ENCODE results near the gene JPH2. TPM values are rescaled to one million over a fixed set of nuclear protein-coding genes. Genes with fewer than 3 reads are reported as not detected.

JPH2 gene
- total and polyA plus RNA-seq, 9 donors, result 0.48 to 27.4 (median 3.0) TPM

- no peak for DNase-seq
- Histone ChIP-seq H3K4me1 (ENCODE audit: insufficient read depth) (no peaks in the 10 kb centered on the region), H3K9me3 (no peaks in the 10 kb centered on the region), H3K36me3 (no peaks in the 10 kb centered on the region), H3K4me3 (no peak overlapping the region), H3K27ac (no peak overlapping the region), H3K27me3 (no peaks in the 10 kb centered on the region)
- TF ChIP-seq EP300 (IDR thresholded peaks at IDR 0.05) (no peak), CTCF (IDR thresholded peaks at IDR 0.05) (no peak), POLR2A (IDR thresholded peaks at IDR 0.05) (no peak)
- 88 to 92% (median 90%) methylated on average over 3 of the region's 3 CpGs for WGBS, 3 donors
- intact Hi-C loops (cut with DNase I), result no loop called here
Measured at GRCh38 chr20:44126445-44126844, 60.5 kb downstream of the JPH2 start.

DNA sequence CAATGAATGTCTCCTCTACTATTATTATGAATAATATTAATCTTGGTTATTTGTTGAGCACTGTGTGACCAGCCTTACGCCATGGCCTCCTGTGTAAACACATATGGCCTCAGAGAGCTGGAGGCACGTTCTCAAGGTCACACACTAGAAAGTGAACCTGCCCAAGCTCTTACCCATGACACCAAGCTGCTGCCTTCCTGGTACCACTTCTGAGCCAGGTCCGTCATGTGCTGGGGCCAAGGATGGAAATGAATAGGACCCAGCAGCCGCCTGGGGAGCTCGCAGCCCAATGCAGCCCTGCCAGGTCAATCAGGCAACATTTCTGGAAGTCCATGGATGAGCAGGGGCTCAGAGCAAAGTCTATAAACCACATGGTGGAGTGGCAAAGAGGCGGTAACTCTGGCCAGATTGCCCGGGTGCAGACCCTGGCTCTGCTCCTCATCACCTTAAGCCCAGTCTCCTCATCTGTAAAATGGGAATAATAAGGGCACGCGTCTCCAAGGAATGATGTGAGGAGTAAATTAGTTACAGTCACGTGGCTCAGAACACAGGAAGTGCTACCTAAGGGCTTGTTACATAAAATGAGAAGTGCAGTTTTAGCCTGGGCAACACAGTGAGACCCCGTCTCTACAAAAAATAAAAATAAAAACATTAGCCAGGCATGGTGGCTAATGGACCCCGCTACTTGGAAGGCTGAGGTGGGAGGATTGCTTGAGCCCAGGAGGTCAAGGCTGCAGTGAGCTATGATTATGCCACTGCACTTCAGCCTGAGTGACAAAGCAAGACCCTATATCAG lies 61.5 kb downstream of the JPH2 start:
- Histone ChIP-seq H3K9me3 (no peaks in the 10 kb centered on the region), H3K27me3 (no peaks in the 10 kb centered on the region), H3K27ac (no peak overlapping the region), H3K4me1 (ENCODE audit: insufficient read depth) (no peaks in the 10 kb centered on the region), H3K4me3 (no peak overlapping the region), H3K36me3 (no peaks in the 10 kb centered on the region)
- intact Hi-C loops (cut with DNase I), result no loop called here
- TF ChIP-seq CTCF (IDR thresholded peaks at IDR 0.05) (no peak), POLR2A (IDR thresholded peaks at IDR 0.05) (no peak), EP300 (IDR thresholded peaks at IDR 0.05) (no peak)
- 65 to 73% (median 72%) methylated on average over 12 of the region's 12 CpGs for WGBS, 3 donors
- no peak for DNase-seq

- Histone ChIP-seq H3K36me3 (no peaks in the 10 kb centered on the region), H3K9me3 (no peaks in the 10 kb centered on the region), H3K27ac (no peak overlapping the region), H3K4me1 (ENCODE audit: insufficient read depth) (no peaks in the 10 kb centered on the region), H3K27me3 (no peaks in the 10 kb centered on the region), H3K4me3 (no peak overlapping the region)
- intact Hi-C loops (cut with DNase I), result no loop called here
- DNase-seq, result no peak
- WGBS, 3 donors, result 80 to 87% (median 84%) methylated on average over 8 of the region's 8 CpGs
- no peak for TF ChIP-seq POLR2A (IDR thresholded peaks at IDR 0.05)
- no peak for TF ChIP-seq EP300 (IDR thresholded peaks at IDR 0.05)
- no peak for TF ChIP-seq CTCF (IDR thresholded peaks at IDR 0.05)
Measured at GRCh38 chr20:44123874-44124535, 63.0 kb downstream of the JPH2 start.

GRCh38 chr20:44123251-44123650 lies 63.7 kb downstream of the JPH2 start:
- Histone ChIP-seq H3K36me3 (no peaks in the 10 kb centered on the region), H3K27ac (no peak overlapping the region), H3K9me3 (no peaks in the 10 kb centered on the region), H3K27me3 (no peaks in the 10 kb centered on the region), H3K4me1 (ENCODE audit: insufficient read depth) (no peaks in the 10 kb centered on the region), H3K4me3 (no peak overlapping the region)
- WGBS, 3 donors, result 61 to 70% (median 66%) methylated on average over 7 of the region's 7 CpGs
- DNase-seq, result no peak
- TF ChIP-seq EP300 (IDR thresholded peaks at IDR 0.05) (no peak), POLR2A (IDR thresholded peaks at IDR 0.05) (no peak)
- intact Hi-C loops (cut with DNase I), result no loop called here
